GM19438 (cell line): ENCODE results near the gene C10orf90.

Experiments used
- ATAC-seq: cut with Tn5 transposase; IDR thresholded peaks from one replicate; pipeline ENCODE4 v1.9.1; 2021; ENCODE audit warnings: low read depth; ENCODE audit not compliant: unreplicated experiment

C10orf90 gene

GRCh38 chr10:126637501-126637900, 33.0 kb downstream of the C10orf90 start:
- no peak for ATAC-seq

- ATAC-seq, result no peak
Measured at GRCh38 chr10:126634911-126635310, 35.6 kb downstream of the C10orf90 start.

- no peak for ATAC-seq
Measured at GRCh38 chr10:126634347-126634746, 36.1 kb downstream of the C10orf90 start.

GRCh38 chr10:126632705-126633104, 37.8 kb downstream of the C10orf90 start:
- no peak for ATAC-seq

- no peak for ATAC-seq
Measured at GRCh38 chr10:126629925-126630624, 40.4 kb downstream of the C10orf90 start.

GRCh38 chr10:126628746-126629145, 41.7 kb downstream of the C10orf90 start:
- no peak for ATAC-seq

GRCh38 chr10:126621846-126622245, 48.6 kb downstream of the C10orf90 start:
- no peak for ATAC-seq

- no peak for ATAC-seq
Measured at GRCh38 chr10:126618466-126618865, 52.0 kb downstream of the C10orf90 start.

GRCh38 chr10:126617733-126618132, 52.8 kb downstream of the C10orf90 start:
- ATAC-seq, result no peak

- no peak for ATAC-seq
Measured at GRCh38 chr10:126617208-126617607, 53.3 kb downstream of the C10orf90 start.

- no peak for ATAC-seq
Measured at GRCh38 chr10:126616737-126617136, 53.8 kb downstream of the C10orf90 start.

- ATAC-seq, result no peak
Measured at GRCh38 chr10:126611303-126611702, 59.2 kb downstream of the C10orf90 start.

GRCh38 chr10:126609566-126609965, 60.9 kb downstream of the C10orf90 start:
- ATAC-seq, result no peak

- ATAC-seq, result no peak
Measured at GRCh38 chr10:126599949-126600682, 70.4 kb downstream of the C10orf90 start.

GRCh38 chr10:126598009-126598408, 72.5 kb downstream of the C10orf90 start:
- ATAC-seq, result no peak

- ATAC-seq, result no peak
Measured at GRCh38 chr10:126597211-126597610, 73.3 kb downstream of the C10orf90 start.

- no peak for ATAC-seq
Measured at GRCh38 chr10:126596472-126597016, 73.9 kb downstream of the C10orf90 start.

- ATAC-seq, result no peak
Measured at GRCh38 chr10:126595160-126595559, 75.3 kb downstream of the C10orf90 start.

- ATAC-seq, result no peak
Measured at GRCh38 chr10:126593968-126594701, 76.4 kb downstream of the C10orf90 start.

GRCh38 chr10:126592901-126593300, 77.6 kb downstream of the C10orf90 start:
- ATAC-seq, result no peak

GRCh38 chr10:126588024-126588423, 82.5 kb downstream of the C10orf90 start:
- no peak for ATAC-seq
